ENCODE measurements around the gene CARS1.

The CARS1 gene

GRCh38 chr11:3057069-3057963 is at the start of gene CARS1:
Gene CARS1 (minus strand): TSS chr11:3057423. CDS start chr11:3057367, 56 bp downstream.
- DNase-seq (ENCODE audit: low read depth): peak; percentile 74
- TF ChIP-seq CTCF (conservative IDR thresholded peaks at IDR 0.05; ENCODE audit: low read depth, low read length): no peak
- H3K4me3 ChIP-seq (ENCODE audit: low read length): peak within 1 kb of the TSS; percentile 86

GRCh38 chr11:3105791-3106735 is 48.8 kb upstream of the CARS1 start:
- no peak overlapping the region for H3K4me3 ChIP-seq (ENCODE audit: low read length)
- no peak for DNase-seq (ENCODE audit: low read depth)
- TF ChIP-seq CTCF (conservative IDR thresholded peaks at IDR 0.05; ENCODE audit: low read depth, low read length): no peak

- DNase-seq (ENCODE audit: low read depth): no peak
- no peak for TF ChIP-seq CTCF (conservative IDR thresholded peaks at IDR 0.05; ENCODE audit: low read depth, low read length)
Observed at GRCh38 chr11:3104961-3105790, 48.0 kb upstream of the CARS1 start.

GRCh38 chr11:3104051-3104714 is 47.0 kb upstream of the CARS1 start:
- no peak for DNase-seq (ENCODE audit: low read depth)
- H3K4me3 ChIP-seq (ENCODE audit: low read length): no peak overlapping the region
- no peak for TF ChIP-seq CTCF (conservative IDR thresholded peaks at IDR 0.05; ENCODE audit: low read depth, low read length)

More at GRCh38 chr11:3104961-3105790, 48.0 kb upstream of the CARS1 start:
- no peak overlapping the region for H3K4me3 ChIP-seq (ENCODE audit: low read length)

- TF ChIP-seq CTCF (conservative IDR thresholded peaks at IDR 0.05; ENCODE audit: low read depth, low read length): no peak
- H3K4me3 ChIP-seq (ENCODE audit: low read length): no peak overlapping the region
- DNase-seq (ENCODE audit: low read depth): no peak
Observed at GRCh38 chr11:3103076-3103475, 45.9 kb upstream of the CARS1 start.

GRCh38 chr11:3102641-3102921 is 45.4 kb upstream of the CARS1 start:
- H3K4me3 ChIP-seq (ENCODE audit: low read length): no peak overlapping the region
- no peak for DNase-seq (ENCODE audit: low read depth)
- no peak for TF ChIP-seq CTCF (conservative IDR thresholded peaks at IDR 0.05; ENCODE audit: low read depth, low read length)

All from retinal pigment epithelial cell (primary cell).